OCI-LY3 (cell line): ENCODE measurements around the gene GMCL1.
A peak's percentile ranks its signal among the peaks of the same experiment; 100 is the strongest.

Source experiments
- H2AFZ ChIP-seq: fragments of 200-600, 300-600 bp; shearing (Covaris generic); 2 replicates; pipeline ENCODE4 v1.6.0; 2014; ENCODE audit warnings: antibody characterized with exemption, low read depth, low read length
- H3K27ac ChIP-seq: fragments of 200-600, 300-600 bp; sonication (generic); 2 replicates; pipeline ENCODE4 v1.5.1; 2014; ENCODE audit warnings: mild to moderate bottlenecking, low read length, moderate library complexity, mixed read lengths
- H3K27me3 ChIP-seq: fragments of 200-600, 300-600 bp; sonication (generic); 2 replicates; pipeline ENCODE4 v1.6.1; 2014; ENCODE audit warnings: low read depth, low read length, mixed read lengths
- H3K36me3 ChIP-seq: fragments of 200-600, 300-600 bp; sonication (generic); replicated peaks from 2 replicates; pipeline ENCODE3; 2014; ENCODE audit warnings: low read depth, low read length, mixed read lengths
- H3K4me1 ChIP-seq: fragments of 300-600, 200-600 bp; sonication (generic); 2 replicates; pipeline ENCODE4 v1.6.1; 2014; ENCODE audit warnings: low read length, mixed read lengths
- H3K4me2 ChIP-seq: fragments of 200-600, 300-600 bp; sonication (generic); 2 replicates; pipeline ENCODE4 v1.6.1; 2014; ENCODE audit warnings: low read length, mixed read lengths
- H3K4me3 ChIP-seq: fragments of 300-600, 200-600 bp; sonication (generic); 2 replicates; pipeline ENCODE4 v1.5.1; 2014; ENCODE audit warnings: antibody characterized with exemption, mild to moderate bottlenecking, low read length, moderate library complexity
- H3K79me2 ChIP-seq: fragments of 300-600, 200-600 bp; shearing (Covaris generic); 2 replicates; pipeline ENCODE4 v1.6.1; 2014; ENCODE audit warnings: mild to moderate bottlenecking, low read length, mixed read lengths
- H3K9ac ChIP-seq: fragments of 300-600, 200-600 bp; shearing (Covaris generic); 2 replicates; pipeline ENCODE4 v1.6.0; 2014; ENCODE audit warnings: mild to moderate bottlenecking, low read length, moderate library complexity
- H3K9me3 ChIP-seq: fragments of 200-600, 300-600 bp; shearing (Covaris generic); 2 replicates; pipeline ENCODE4 v1.6.1; 2014; ENCODE audit warnings: low read length, mixed read lengths; ENCODE audit not compliant: insufficient read depth
- H4K20me1 ChIP-seq: fragments of 200-600, 300-600 bp; sonication (generic); 2 replicates; pipeline ENCODE4 v1.6.1; 2016; ENCODE audit warnings: low read length, mixed read lengths; ENCODE audit not compliant: insufficient read depth
- EZH2phosphoT487 ChIP-seq: fragments of 200-600 bp; shearing (Covaris generic); IDR thresholded peaks from 2 replicates; pipeline ENCODE4 v1.6.1; 2018; ENCODE audit warnings: antibody characterized with exemption, mixed run types, low read depth
- TF ChIP-seq, protein P1 (sequence below): fragments of 200-600, 300-600 bp; sonication (generic); IDR thresholded peaks from 2 replicates; pipeline ENCODE4 v1.5.1; 2014; ENCODE audit warnings: antibody characterized with exemption, low read length, low read depth

The GMCL1 gene

DNA sequence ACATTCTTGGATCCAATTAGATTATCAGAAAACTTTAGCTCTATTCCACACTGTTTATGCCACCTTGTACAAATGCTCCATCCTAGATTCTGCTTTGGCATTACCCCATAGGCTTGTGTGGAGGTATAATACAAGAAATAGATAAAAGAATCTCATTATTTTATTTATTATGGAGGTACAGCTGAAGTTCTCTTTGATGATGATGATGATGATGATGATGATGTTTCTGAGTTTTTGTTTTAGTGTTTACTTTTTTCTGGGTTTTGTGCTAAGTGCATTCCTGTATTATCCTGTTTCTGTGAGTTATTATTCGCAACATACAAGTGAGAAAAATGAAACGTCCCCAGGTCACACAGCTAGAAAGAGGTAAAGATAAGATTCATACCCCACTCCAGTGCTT is 44.1 kb upstream of the GMCL1 start:
- no peak overlapping the region for H2AFZ ChIP-seq

DNA sequence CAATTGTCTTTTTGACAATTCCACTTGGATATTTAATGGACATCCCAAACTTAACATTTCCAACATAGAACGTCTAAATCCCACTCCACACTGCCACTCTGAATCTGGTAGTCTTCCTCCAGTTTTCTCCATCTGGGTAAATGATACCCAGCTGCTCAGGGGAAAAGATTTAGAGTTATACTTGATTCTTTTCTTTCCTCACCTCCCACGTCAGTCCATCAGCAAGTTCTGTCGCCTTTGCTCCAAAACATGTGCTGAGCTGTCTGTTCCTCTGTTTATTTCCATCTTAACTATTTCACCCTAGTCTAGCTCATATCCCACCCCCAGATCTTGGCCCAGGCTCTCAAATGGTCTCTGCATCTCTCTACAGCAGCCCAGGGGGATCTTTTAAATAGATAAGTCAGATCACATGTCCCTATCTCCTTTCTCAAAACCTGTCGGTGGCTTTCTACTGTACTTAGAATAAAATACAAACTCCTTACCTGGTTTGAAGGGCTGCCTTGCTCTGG is 43.4 kb upstream of the GMCL1 start:
- H3K9me3 ChIP-seq, result no peaks in the 10 kb centered on the region
- no peaks in the 10 kb centered on the region for H3K36me3 ChIP-seq
- H3K4me1 ChIP-seq, result peaks cover 35% of the 10 kb centered on the region
- no peaks in the 10 kb centered on the region for H3K27me3 ChIP-seq
- H3K4me2 ChIP-seq, result no peak overlapping the region
- no peaks in the 10 kb centered on the region for H4K20me1 ChIP-seq
- H3K79me2 ChIP-seq, result no peaks in the 10 kb centered on the region
- H3K9ac ChIP-seq, result no peak overlapping the region
- no peak overlapping the region for H2AFZ ChIP-seq
- no peak overlapping the region for H3K4me3 ChIP-seq
- TF ChIP-seq, protein P1, sequence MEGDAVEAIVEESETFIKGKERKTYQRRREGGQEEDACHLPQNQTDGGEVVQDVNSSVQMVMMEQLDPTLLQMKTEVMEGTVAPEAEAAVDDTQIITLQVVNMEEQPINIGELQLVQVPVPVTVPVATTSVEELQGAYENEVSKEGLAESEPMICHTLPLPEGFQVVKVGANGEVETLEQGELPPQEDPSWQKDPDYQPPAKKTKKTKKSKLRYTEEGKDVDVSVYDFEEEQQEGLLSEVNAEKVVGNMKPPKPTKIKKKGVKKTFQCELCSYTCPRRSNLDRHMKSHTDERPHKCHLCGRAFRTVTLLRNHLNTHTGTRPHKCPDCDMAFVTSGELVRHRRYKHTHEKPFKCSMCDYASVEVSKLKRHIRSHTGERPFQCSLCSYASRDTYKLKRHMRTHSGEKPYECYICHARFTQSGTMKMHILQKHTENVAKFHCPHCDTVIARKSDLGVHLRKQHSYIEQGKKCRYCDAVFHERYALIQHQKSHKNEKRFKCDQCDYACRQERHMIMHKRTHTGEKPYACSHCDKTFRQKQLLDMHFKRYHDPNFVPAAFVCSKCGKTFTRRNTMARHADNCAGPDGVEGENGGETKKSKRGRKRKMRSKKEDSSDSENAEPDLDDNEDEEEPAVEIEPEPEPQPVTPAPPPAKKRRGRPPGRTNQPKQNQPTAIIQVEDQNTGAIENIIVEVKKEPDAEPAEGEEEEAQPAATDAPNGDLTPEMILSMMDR, result no peak
- TF ChIP-seq EZH2phosphoT487, result no peak
- no peak overlapping the region for H3K27ac ChIP-seq

More for the DNA sequence above, 44.1 kb upstream of the GMCL1 start:
- H3K4me1 ChIP-seq, result peaks cover 35% of the 10 kb centered on the region
- no peak for TF ChIP-seq EZH2phosphoT487
- TF ChIP-seq, protein P1, result no peak
- no peak overlapping the region for H3K4me2 ChIP-seq
- no peak overlapping the region for H3K4me3 ChIP-seq
- no peaks in the 10 kb centered on the region for H3K79me2 ChIP-seq
- no peaks in the 10 kb centered on the region for H3K36me3 ChIP-seq
- H4K20me1 ChIP-seq, result no peaks in the 10 kb centered on the region
- H3K27me3 ChIP-seq, result no peaks in the 10 kb centered on the region
- no peak overlapping the region for H3K9ac ChIP-seq
- no peaks in the 10 kb centered on the region for H3K9me3 ChIP-seq
- H3K27ac ChIP-seq, result no peak overlapping the region

DNA sequence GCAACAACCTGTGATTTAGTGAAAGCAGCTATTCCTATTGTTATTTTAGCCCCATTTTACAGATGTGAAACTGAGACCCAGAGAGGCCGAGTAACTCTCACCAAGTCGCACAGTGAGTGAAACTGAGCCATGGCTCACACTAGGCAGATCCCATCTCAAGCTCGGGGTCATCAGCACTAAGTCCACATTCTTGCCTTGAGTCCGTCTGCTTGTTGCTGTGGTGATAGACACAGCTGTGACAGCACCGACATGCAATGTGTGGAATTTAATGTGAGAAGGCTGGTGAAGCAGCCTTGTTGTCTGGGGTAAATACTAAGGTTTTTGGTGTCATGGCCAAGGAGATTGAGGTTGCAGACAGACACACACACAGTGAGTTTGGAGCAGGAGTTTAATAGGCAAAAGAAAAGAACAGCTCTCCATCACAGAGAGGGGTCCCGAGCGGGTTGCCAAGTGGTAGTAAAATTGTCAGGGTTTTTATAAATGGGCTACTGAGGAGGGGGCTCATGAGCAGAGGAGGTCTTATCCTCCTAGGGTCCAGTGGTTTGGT is 40.2 kb upstream of the GMCL1 start:
- no peaks in the 10 kb centered on the region for H3K79me2 ChIP-seq
- H3K9ac ChIP-seq, result peak overlapping the region; percentile 50; the same call in 1 of the 2 replicates
- no peaks in the 10 kb centered on the region for H4K20me1 ChIP-seq
- H3K4me3 ChIP-seq, result peak overlapping the region; percentile 63
- peak overlapping the region; percentile 80 for H3K4me2 ChIP-seq
- no peaks in the 10 kb centered on the region for H3K9me3 ChIP-seq
- H3K27me3 ChIP-seq, result no peaks in the 10 kb centered on the region
- TF ChIP-seq, protein P1, result no peak
- no peak for TF ChIP-seq EZH2phosphoT487
- no peak overlapping the region for H3K27ac ChIP-seq
- no peak overlapping the region for H2AFZ ChIP-seq
- peaks cover 24% of the 10 kb centered on the region for H3K4me1 ChIP-seq
- no peaks in the 10 kb centered on the region for H3K36me3 ChIP-seq

DNA sequence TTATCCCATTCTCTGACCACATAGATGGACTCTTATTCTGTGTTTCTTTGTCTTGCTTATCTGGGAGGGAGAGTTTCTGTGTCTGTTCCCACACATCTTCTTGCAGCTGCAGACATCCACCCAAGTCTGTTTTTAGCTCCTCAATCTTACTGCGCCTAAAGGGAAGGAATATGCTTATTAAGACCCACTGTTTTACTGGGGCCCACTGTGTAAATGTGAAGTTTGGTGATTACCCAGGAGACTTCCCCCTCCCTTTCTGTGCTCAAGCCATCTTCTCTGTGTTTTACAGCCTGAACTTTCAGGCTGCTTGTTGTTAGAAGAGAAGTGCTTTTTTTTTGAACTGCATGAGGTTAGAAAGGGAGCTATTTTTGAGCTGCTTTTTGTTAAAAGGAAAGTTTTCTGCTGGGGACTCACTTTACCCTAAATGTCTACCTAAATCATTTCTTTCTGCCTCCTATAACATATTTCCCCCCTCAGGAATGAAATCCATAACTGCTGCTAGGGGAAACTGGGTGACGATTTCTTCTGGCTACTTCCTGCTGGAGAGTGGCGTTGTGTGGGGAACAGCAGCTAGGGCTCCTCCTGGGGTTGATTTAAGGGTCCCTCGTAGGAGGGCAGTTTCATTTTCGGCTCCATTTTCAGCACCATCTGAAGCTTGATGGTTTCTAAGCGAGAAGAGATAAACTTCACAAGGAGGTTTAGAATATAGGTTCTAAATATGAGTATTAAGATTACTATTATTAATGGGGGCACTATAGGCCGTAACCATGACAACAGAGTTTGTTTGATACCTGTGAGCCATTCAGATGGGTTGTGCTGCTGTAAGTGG is 39.5 kb upstream of the GMCL1 start:
- peak overlapping the region; percentile 50 for H3K9ac ChIP-seq
- H3K27ac ChIP-seq, result no peak overlapping the region
- no peaks in the 10 kb centered on the region for H3K36me3 ChIP-seq

More for the DNA sequence above, 39.5 kb upstream of the GMCL1 start:
- no peaks in the 10 kb centered on the region for H3K27me3 ChIP-seq
- H2AFZ ChIP-seq, result peak overlapping the region; percentile 79
- H3K79me2 ChIP-seq, result no peaks in the 10 kb centered on the region
- H3K4me3 ChIP-seq, result peak overlapping the region; percentile 63
- peaks cover 24% of the 10 kb centered on the region for H3K4me1 ChIP-seq
- TF ChIP-seq, protein P1, result no peak
- TF ChIP-seq EZH2phosphoT487, result no peak
- H4K20me1 ChIP-seq, result no peaks in the 10 kb centered on the region
- no peaks in the 10 kb centered on the region for H3K9me3 ChIP-seq
- H3K4me2 ChIP-seq, result peak overlapping the region; percentile 80
